ENCODE data around the gene LUZP2.

Gene LUZP2

DNA sequence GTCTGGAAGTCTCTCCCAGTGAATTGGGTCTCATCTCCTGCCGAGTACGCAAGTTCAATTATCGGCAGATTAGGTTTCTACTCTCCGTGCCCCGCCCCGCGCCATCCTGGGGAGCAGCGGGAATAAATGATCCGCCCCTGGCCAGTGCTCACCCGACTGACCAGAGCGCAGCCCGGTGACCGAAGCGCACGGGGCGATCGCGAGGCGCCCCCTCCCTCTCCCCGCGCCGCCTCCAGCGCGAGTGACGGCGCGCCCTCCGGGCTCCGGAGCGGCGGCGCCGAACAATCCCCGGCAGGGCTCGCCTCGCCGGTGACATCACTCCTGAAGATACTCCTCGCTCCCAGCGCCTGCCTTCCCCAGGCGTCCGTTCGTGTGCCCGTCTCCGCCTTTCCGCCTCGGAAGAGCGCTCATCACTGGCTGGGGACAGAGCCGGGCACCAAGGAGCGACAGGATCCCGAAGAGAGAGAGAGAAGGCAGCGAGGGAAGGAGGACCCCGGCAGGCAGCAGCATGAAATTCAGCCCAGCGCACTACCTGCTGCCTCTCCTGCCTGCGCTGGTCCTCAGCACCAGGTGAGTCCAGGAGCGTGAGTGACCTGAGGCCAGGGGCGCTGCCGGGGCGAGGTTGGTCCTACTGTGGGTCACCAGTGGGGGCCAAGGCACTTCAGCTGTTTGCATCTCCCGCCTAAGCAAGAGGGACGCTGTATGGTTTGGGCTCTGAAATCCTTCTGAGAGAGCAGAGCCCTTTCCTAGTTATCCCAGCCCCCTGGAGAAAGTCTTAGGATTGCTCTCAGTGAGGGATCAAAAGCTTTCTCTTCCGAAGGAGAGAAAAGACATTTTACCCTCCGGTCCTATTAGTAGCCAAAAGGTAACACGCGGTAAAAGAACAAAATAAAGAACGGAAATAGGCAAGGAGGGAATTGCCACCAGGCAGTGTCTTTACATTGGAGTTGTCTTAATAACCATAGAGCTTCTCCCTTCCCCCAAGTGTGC, at the start of gene LUZP2:
Gene LUZP2 (plus strand): TSS at position 318 of the 990 bp plus-strand sequence.
- Histone ChIP-seq H3K4me1 (ENCODE audit: low read length) (no peaks in the 10 kb centered on the region), H3K9ac (ENCODE audit: low read length) (no peak within 1 kb of the TSS), H3F3A (ENCODE audit: insufficient read depth, low read length) (no peaks in the 10 kb centered on the region), H3K79me2 (ENCODE audit: low read length) (no peaks in the 10 kb centered on the region), H3K9me3 (replicated peaks; ENCODE audit: insufficient read depth, low read length) (no peaks in the 10 kb centered on the region), H3K36me3 (replicated peaks; ENCODE audit: insufficient read depth, low read length) (no peaks in the 10 kb centered on the region), H3K27me3 (replicated peaks; ENCODE audit: insufficient read depth, low read length) (no peaks in the 10 kb centered on the region), H3K9me2 (replicated peaks; ENCODE audit: insufficient read depth, low read length) (no peaks in the 10 kb centered on the region), H4K20me1 (ENCODE audit: insufficient read depth, low read length) (no peaks in the 10 kb centered on the region), H3K4me2 (ENCODE audit: low read depth, low read length) (no peak within 1 kb of the TSS), H3K4me3 (ENCODE audit: low read length) (no peak within 1 kb of the TSS), H3K27ac (ENCODE audit: low read length) (no peak within 1 kb of the TSS), H2AFZ (ENCODE audit: low read length) (no peak within 1 kb of the TSS)
- no peak for DNase-seq
- TF ChIP-seq EZH2 (optimal IDR thresholded peaks at IDR 0.05; ENCODE audit: low read depth, low read length), result no peak

DNA sequence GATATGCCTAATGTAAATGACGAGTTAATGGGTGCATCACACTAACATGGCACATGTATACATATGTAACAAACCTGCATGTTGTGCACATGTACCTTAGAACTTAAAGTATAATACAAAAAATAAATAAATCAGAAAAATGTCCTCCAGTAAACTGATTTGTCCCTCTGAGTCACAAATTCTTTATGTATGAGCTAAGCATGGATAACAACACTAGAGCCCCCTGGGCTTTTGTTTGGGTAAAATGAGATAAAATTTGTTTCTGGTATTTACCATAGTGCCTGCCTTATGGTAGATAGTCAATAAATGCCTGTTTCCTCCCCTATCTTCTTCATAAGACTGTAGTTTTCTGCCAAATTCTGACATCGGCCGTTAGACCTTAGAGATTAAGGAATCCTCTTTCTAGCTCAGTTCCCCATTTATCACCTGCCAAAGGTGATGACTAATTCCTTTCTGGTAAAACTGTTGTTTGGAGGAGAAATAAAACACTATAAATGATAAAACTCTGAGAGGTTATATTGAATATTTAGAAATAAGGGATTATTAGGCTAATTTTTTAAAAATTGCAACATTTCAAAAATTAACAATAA, 43.6 kb upstream of the LUZP2 start:
- no peak overlapping the region for H3K27ac ChIP-seq (ENCODE audit: low read length)
- no peaks in the 10 kb centered on the region for H3K79me2 ChIP-seq (ENCODE audit: low read length)
- no peaks in the 10 kb centered on the region for H3K4me1 ChIP-seq (ENCODE audit: low read length)
- no peak overlapping the region for H3K4me2 ChIP-seq (ENCODE audit: low read depth, low read length)
- H3F3A ChIP-seq (ENCODE audit: insufficient read depth, low read length), result no peaks in the 10 kb centered on the region
- no peak for DNase-seq
- no peak overlapping the region for H2AFZ ChIP-seq (ENCODE audit: low read length)
- TF ChIP-seq, protein P1, sequence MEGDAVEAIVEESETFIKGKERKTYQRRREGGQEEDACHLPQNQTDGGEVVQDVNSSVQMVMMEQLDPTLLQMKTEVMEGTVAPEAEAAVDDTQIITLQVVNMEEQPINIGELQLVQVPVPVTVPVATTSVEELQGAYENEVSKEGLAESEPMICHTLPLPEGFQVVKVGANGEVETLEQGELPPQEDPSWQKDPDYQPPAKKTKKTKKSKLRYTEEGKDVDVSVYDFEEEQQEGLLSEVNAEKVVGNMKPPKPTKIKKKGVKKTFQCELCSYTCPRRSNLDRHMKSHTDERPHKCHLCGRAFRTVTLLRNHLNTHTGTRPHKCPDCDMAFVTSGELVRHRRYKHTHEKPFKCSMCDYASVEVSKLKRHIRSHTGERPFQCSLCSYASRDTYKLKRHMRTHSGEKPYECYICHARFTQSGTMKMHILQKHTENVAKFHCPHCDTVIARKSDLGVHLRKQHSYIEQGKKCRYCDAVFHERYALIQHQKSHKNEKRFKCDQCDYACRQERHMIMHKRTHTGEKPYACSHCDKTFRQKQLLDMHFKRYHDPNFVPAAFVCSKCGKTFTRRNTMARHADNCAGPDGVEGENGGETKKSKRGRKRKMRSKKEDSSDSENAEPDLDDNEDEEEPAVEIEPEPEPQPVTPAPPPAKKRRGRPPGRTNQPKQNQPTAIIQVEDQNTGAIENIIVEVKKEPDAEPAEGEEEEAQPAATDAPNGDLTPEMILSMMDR (IDR thresholded peaks at IDR 0.05; ENCODE audit: low read length), result no peak
- no peak for TF ChIP-seq EZH2 (optimal IDR thresholded peaks at IDR 0.05; ENCODE audit: low read depth, low read length)
- no peak for TF ChIP-seq EZH2phosphoT487 (IDR thresholded peaks at IDR 0.05; ENCODE audit: low read length)
- no peaks in the 10 kb centered on the region for H3K27me3 ChIP-seq (replicated peaks; ENCODE audit: insufficient read depth, low read length)
- H3K36me3 ChIP-seq (replicated peaks; ENCODE audit: insufficient read depth, low read length), result no peaks in the 10 kb centered on the region
- H3K9me3 ChIP-seq (replicated peaks; ENCODE audit: insufficient read depth, low read length), result no peaks in the 10 kb centered on the region
- no peak overlapping the region for H3K9ac ChIP-seq (ENCODE audit: low read length)
- H3K4me3 ChIP-seq (ENCODE audit: low read length), result no peak overlapping the region
- H4K20me1 ChIP-seq (ENCODE audit: insufficient read depth, low read length), result no peaks in the 10 kb centered on the region
- no peaks in the 10 kb centered on the region for H3K9me2 ChIP-seq (replicated peaks; ENCODE audit: insufficient read depth, low read length)

DNA sequence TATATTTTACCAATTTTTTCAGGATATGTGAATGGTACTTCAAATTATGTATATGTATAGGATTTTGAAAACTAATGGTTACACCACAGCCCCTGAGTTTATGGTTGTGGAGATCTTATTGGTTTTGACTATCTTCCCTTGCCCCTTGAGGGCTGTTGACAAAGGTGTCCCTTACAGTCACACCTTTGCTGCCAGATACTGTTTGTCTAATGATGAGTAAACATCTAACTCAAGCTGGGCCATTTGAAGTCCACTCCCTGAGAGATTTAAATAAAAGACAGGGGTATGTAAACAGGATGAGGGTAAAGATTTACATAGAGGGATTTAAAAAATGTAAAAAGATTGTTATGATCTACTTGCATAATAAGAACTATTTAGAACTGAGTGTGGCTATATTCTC, 38.9 kb upstream of the LUZP2 start:
- Histone ChIP-seq H3K27ac (ENCODE audit: low read length) (no peak overlapping the region), H3K79me2 (ENCODE audit: low read length) (no peaks in the 10 kb centered on the region), H3F3A (ENCODE audit: insufficient read depth, low read length) (no peaks in the 10 kb centered on the region), H3K36me3 (replicated peaks; ENCODE audit: insufficient read depth, low read length) (no peaks in the 10 kb centered on the region), H3K9me3 (replicated peaks; ENCODE audit: insufficient read depth, low read length) (no peaks in the 10 kb centered on the region), H3K9ac (ENCODE audit: low read length) (no peak overlapping the region), H3K4me1 (ENCODE audit: low read length) (no peaks in the 10 kb centered on the region), H2AFZ (ENCODE audit: low read length) (no peak overlapping the region), H3K4me3 (ENCODE audit: low read length) (no peak overlapping the region), H4K20me1 (ENCODE audit: insufficient read depth, low read length) (no peaks in the 10 kb centered on the region), H3K27me3 (replicated peaks; ENCODE audit: insufficient read depth, low read length) (no peaks in the 10 kb centered on the region), H3K4me2 (ENCODE audit: low read depth, low read length) (no peak overlapping the region), H3K9me2 (replicated peaks; ENCODE audit: insufficient read depth, low read length) (no peaks in the 10 kb centered on the region)
- DNase-seq, result no peak
- TF ChIP-seq, protein P1 (IDR thresholded peaks at IDR 0.05; ENCODE audit: low read length), result no peak
- TF ChIP-seq EZH2phosphoT487 (IDR thresholded peaks at IDR 0.05; ENCODE audit: low read length) (no peak), EZH2 (optimal IDR thresholded peaks at IDR 0.05; ENCODE audit: low read depth, low read length) (no peak)
